HG03280 (cell line): ENCODE measurements around the gene MARCHF3.
"Not testable (repeated sequence)": the region's sequence is repeated elsewhere in the genome, so short reads cannot be mapped to it uniquely, and the experiment has no call there.

ENCODE experiments used
- ATAC-seq: cut with Tn5 transposase; IDR thresholded peaks from one replicate; pipeline ENCODE4 v1.9.1; 2021; ENCODE audit warnings: mild to moderate bottlenecking, moderate library complexity; ENCODE audit not compliant: unreplicated experiment

MARCHF3 gene

GRCh38 chr5:126924331-126925033 is 105.9 kb downstream of the MARCHF3 start:
- ATAC-seq: no peak

- ATAC-seq: no peak
These were observed 108.9 kb downstream of the MARCHF3 start for GRCh38 chr5:126921241-126922091.

DNA sequence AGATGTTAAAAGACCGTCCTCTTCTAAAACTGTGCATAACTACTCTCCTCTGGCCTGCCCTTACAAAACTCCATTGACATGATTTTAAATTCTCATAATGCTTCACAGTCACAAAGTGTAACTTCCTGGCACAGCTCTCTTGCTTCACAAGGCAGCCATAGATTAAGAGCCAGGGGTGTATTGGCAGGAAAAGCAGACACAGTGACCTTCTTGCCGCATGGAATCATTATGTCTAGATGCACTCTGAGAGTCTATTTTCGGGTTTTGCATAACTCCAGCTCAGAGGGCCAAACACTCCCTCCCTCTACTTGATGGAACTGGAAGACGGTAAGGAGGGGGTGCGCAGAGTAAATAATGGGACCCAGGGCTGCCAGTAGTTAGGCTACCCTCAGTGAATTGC is 110.1 kb downstream of the MARCHF3 start:
- no peak for ATAC-seq

GRCh38 chr5:126919566-126919965 is 110.8 kb downstream of the MARCHF3 start:
- no peak for ATAC-seq

DNA sequence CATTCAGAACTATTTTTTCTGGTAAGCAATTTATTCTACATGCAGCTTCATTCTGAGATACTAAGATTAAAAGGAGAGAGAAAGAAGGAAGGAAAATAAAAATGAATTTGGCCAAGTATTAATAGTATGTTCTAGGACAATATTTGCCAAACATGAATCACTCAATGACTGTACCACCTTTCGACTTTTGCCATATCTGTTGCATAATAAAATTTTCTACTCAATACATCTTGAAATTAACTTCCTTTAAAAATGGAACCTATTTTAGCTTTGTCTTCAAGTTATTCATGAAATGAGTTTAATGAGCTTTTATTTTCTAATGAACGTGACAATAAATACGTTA is 111.8 kb downstream of the MARCHF3 start:
- no peak for ATAC-seq

- no peak for ATAC-seq
These were observed 112.3 kb downstream of the MARCHF3 start for GRCh38 chr5:126917918-126918614.

DNA sequence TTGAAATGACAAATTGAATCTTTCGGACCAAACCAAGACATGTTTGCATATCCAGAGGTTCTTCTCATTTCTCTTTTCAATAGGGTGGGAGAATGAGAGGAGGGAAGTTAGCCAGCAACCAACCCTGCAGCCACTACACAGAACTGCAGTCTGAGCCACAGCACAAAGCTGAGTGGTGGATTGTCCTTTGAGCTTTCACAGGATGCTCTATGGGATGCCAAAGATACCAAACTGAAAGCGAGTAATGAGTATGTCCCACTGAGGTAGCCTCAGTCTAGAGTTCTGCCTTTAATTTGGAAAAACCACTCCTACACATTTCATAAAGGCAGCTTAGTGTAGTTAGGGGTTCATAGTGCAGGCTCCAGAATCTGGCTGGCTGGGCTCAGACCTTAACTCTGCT is 114.9 kb downstream of the MARCHF3 start:
- no peak for ATAC-seq

DNA sequence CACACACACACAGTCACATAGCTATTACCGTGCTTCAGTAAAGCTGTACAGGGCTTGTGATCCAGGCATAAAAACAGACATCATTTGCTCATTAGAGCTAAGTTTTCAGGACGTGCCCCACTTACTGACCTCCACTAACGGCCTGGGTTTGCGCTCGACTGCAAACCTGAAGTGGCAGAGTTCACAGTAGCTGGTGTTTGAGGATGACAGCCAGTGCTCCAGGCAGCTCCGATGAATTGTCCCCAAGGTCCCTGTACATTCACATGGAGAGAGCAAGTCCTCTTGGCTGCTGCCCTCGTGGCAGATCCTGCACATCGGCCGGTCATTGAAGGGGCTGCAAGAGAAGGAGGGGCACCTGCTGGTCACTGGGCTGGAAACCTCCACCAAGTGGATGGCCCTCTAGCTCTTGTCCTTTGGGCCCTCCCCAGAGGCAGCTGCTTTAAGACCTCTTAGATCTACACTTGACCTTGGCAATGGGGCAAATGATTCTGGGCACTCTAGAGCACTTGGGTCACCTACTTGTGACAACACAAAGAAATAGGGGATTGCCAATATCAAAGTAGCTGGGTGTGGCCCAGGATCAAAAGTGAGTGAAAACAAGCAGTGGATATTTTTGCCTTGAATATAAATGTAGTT is 115.4 kb downstream of the MARCHF3 start:
- no peak for ATAC-seq

GRCh38 chr5:126912616-126913200 is 117.7 kb downstream of the MARCHF3 start:
- ATAC-seq: no peak

DNA sequence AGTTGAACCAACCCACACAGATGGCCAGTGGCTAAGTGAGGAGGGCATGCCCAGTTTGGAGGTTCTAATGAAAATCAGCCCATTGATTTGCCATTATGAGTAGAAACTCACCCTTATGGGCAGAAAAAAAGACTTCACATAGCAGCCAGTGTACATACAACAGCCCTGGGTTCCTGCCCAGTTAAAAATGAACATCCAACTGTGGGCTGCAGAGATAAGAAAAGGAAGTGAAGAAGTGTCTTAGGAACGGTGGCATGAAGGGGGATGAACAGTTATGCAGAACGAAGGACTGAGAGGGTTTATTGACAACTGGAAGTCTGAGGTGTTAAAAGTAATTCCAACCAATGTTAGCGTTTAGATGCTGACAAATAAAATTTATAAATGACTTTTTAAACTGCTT is 118.4 kb downstream of the MARCHF3 start:
- no peak for ATAC-seq

DNA sequence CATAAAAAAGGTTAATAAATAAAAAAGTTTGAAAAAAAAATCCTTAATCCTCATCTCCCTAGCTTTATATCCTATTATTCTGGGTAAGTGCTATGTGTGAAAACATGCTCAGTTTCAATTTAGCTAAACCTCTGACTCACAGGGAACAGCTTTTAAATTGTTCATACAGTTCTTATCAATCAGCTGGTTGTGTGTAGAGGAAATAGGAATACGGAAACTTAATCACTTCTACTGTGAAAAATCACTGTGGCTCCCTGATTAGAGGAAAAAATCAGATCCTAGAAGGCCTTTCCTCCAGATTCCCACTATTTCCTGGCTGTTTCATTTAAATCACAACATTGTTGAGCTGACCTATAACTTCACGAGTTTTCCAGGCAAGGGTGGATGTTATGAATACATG is 120.5 kb downstream of the MARCHF3 start:
- no peak for ATAC-seq

- ATAC-seq: not testable (repeated sequence)
These were observed 126.0 kb downstream of the MARCHF3 start for GRCh38 chr5:126904407-126904806.

- no peak for ATAC-seq
These were observed 129.6 kb downstream of the MARCHF3 start for GRCh38 chr5:126900796-126901195.

GRCh38 chr5:126899476-126899875 is 130.9 kb downstream of the MARCHF3 start:
- ATAC-seq: no peak

- no peak for ATAC-seq
These were observed 132.3 kb downstream of the MARCHF3 start for GRCh38 chr5:126897851-126898630.

GRCh38 chr5:126896170-126896702 is 134.1 kb downstream of the MARCHF3 start:
- ATAC-seq: no peak

DNA sequence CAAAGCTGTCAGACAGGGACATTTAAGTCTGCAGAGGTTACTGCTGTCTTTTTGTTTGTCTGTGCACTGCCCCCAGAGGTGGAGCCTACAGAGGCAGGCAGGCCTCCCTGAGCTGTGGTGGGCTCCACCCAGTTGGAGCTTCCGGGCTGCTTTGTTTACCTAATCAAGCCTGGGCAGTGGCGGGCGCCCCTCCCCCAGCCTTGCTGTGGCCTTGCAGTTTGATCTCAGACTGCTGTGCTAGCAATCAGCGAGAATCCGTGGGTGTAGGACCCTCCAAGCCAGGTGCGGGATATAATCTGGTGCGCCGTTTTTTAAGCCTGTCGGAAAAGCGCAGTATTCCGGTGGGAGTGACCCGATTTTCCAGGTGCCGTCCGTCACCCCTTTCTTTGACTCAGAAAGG is 134.6 kb downstream of the MARCHF3 start:
- ATAC-seq: not testable (repeated sequence)

GRCh38 chr5:126890414-126890813 is 139.9 kb downstream of the MARCHF3 start:
- ATAC-seq: not testable (repeated sequence)

- no peak for ATAC-seq
These were observed 142.2 kb downstream of the MARCHF3 start for GRCh38 chr5:126888175-126888574.
